NCI-H146 (cell line): ENCODE measurements around the gene PRR18.

ENCODE experiments used
- DNase-seq: peaks from one replicate; lab custom pipeline; 2025; lab: John Stamatoyannopoulos, UW

Gene PRR18

DNA sequence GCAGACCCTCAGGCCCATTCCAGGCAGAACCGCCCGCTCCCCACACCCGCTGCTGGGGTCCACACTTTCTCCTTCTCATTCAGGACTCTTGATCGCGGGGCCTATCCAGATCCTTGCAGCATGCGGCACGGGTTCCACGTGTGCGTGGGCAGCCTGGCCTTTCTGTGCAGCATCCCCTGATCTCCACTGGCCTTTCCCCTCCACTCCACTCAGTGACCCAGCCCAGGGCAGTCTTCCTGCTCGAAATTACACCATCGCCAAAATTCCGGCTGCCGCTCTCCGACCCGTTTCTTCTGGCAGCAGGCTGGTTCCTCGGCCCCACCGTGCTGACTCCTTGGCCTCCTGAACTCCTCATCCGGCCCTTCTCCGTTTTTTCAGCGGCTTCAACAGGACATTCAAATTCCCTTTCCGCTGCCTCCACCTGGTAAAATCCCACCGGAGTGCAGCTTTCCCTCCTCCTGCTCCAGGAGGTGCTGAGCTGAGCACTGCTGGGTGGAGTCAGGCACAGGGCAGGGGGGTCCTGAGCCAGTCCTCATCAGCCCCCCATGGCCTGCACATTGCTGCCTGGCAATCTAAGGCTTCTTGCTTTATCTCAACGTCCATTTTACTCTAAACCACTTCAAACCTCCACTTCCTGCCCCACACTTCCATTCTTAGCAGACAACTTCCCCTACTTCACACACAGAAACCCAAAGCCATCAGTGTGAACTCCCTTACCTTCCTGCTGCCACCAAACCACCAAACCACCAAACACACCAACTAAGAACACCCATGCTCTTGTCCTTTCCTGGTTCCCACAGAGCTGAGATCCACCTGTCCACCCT, 25.2 kb upstream of the PRR18 start:
- DNase-seq, result no peak

DNA sequence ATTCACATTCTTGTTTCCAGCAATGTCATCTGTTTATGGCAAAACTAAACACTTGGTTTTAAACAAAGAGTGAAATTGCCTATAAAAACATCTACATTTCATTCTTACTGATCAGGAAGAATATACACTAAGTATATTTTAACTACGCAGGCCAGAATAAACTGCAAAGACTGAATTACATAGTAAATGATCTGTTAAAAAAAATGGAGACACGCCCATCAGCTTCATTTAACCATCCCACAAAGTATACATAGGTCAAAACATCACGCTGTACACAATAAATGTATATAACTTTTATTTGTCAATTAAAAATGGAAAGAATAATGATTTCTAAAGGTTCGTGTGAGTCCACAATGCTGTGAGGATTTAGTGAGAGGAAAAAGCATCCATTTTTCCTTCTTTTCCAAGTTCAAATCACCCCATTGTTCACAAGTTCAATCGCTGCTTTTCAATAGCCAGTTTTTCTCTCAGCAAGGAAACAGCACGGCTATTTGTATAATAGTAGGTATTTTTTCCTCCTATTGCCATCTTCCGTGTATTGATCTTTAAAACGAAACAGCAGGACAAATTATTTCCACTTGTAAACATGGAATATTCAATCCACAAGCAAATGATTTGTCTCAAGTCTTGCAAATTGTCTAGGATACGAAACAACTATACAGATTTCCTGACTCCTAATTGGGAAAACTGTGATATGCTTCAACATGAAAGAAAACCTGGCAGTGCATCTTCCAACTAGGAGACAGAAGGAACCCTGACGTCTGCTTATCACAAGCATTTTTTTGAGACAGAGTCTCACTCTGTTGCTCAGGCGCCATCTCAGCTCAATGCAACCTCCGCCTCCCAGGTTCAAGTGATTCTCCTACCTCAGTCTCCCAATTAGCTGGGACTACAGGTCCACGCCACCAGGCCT, 23.6 kb upstream of the PRR18 start:
- DNase-seq, result no peak

- no peak for DNase-seq
These were observed 22.4 kb upstream of the PRR18 start for GRCh38 chr6:166330612-166331011.

DNA sequence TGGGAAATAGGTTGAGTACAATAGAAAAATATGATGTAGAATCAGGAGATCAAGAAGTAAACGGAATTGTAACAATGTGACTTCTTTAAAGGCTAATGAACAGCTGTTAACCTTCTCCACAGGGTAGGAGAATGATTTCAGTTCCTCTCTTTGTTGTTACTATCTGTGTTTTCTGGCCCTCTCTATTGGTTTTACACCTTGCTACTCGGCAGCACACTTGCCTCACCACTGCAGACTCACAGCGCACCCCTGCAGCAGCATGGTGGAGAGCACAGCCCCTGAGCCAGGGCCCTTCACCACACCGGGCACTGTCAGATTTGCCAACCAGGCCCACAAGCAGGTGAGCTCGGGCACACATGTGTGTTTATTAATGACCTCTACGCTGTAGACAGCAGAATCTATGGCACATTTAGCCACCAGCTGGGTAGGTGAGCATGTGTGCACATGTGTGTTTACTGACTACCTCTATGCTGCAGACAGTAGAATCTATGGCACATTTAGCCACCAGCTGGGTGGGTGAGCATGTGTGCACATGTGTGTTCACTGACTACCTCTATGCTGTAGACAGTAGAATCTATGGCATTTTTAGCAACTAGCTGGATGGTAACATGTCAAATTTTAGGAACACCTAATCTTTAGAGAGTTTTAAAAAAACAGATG, 17.3 kb upstream of the PRR18 start:
- DNase-seq, result peak; percentile 6

GRCh38 chr6:166323395-166323794, 15.2 kb upstream of the PRR18 start:
- no peak for DNase-seq

- peak; percentile 39 for DNase-seq
These were observed 10.7 kb upstream of the PRR18 start for GRCh38 chr6:166318649-166319600.

DNA sequence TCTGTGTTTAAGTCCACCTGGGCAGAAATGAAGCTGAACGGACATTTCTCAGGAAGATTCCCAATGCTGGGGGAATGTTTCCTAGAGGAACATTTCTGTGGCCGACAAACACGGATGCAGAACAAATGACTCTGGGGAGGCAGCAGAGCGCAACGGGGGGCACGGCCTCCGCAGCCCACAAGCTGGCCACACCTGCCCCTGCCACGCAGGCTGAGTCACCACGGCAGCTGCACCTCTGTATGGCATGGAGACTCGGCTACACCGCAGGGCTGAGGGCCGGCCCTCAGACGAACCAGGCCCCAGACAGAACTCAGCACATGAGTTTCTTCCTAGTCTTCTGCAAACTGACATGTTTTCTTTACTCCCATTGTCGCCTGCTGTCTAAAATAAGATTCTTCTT, 10.0 kb upstream of the PRR18 start:
- peak; percentile 31 for DNase-seq

DNA sequence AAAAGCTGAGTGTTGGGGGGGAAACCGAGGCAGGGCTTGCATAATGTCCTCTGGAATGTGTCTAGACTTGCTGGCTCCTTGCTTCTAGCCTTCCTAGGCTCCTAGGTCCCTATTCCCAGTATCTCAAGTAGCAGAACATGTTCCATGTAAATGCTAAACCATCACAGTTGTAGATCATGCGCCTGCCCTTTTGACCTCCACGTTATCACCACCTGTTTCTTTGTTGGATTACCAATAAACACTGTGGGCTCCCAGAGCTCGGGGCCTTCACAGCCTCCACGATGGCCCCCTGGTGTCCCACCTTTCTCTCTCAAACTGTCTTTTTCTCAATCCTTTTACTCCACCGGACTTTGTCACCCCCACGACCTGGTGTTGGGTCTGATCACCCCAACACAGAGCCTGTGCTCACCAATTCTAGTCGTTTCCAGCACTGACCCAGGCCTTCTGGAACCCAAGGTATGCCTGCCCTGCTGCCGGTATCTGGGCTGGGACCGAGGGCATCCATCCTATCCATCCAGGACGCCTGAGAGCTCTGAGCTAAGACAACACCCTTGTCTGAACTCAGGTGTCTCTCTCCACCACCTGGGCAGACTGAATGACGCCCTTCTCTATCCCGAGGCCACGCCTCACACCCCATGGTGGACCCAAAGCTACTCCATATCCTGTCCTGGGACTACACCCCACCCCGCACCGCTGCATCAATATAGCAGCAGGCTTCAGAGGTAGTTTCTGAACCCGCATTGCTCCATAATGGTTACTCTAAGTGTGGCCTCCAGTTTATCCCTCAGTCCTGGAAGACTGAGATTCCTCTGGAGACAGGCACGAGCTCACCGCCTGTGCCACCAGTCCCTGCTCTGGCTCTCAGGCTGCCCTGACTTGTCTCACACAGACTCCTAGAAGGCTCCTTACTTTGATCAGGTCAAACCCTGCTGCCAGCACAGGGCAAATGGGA, 9.3 kb upstream of the PRR18 start:
- DNase-seq, result peak; percentile 26

DNA sequence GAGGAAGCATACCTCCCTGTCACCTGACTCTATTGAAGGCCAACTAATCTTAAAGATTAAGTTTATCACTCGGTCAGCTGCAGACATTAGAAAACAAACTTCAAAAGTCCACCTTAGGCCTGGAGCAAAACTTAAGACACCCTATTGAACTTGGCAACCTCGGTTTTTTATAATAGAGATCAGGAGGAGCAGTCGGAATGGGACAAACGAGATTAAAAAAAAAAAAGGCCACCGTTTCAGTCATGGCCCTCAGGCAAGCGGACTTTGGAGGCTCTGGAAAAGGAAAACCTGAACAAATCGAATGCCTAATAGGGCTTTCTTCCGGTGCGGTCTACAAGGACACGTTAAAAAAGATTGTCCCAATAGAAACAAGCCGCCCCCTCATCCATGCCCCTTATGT, 7.2 kb upstream of the PRR18 start:
- DNase-seq, result no peak

GRCh38 chr6:166314454-166314853, 6.3 kb upstream of the PRR18 start:
- no peak for DNase-seq

DNA sequence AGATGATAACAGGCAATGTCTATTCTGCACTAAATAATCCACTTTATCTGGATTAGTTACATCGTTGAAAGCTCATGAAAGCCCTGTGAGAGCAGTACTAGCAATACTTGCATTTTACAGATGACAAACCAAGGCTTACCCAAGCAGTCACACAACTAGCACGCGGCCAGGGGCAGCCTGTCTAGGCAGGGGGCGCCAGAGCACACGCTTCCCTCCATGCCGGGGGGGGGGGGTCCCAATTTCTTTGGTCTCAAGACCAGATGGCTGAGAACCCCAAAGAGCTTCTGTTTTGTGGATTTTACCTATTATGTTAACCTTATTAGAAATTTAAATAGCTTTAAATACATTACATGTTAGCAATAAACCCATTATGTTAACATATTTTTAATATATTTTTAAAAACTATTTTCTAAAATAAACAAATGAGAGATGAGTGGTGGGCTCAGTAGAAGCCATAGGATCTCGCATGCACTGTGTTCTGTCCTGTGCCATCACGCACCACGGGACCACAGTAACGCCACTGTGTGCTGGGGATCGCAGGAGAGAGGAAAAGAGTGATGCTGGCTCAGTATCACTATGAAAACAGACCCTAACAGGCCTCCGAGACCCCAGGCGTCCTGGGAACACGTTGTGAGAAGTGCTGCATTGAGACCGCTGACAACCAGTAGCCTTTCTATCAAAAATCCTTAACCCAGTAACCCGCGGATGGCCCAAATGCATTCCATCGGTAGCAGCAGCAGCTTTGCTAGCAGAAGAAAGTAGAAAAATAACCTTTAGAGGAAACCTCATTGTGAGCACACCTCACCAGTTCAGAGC, 5.3 kb upstream of the PRR18 start:
- DNase-seq, result peak; percentile 54

- no peak for DNase-seq
These were observed 4.6 kb upstream of the PRR18 start for GRCh38 chr6:166312832-166313231.

DNA sequence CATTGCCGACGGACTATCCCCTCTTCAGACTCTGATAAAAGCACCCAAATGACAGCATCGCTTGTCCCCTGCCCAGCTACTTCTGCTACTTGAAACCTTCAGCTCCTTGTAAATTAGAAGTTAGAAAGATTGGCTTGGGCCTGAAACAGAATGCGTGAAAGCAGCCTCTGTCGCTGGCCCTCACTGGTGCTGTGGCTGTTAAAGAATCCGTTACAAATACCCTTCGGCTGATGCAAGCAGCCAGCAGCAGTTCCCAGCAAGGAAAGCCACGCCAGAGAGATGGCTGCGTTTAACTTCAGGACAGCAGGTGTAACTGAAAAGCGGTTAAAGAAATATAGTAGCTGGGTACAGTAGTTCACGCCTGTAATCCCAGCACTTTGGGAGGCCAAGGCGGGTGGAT, 2.4 kb upstream of the PRR18 start:
- no peak for DNase-seq

GRCh38 chr6:166309977-166310376, 1.8 kb upstream of the PRR18 start:
- no peak for DNase-seq

- peak; percentile 98 for DNase-seq
These were observed 787 bp upstream of the PRR18 start for GRCh38 chr6:166308769-166309589.

- DNase-seq, result peak; percentile 85
These were observed 835 bp downstream of the PRR18 start for GRCh38 chr6:166307082-166308032.

GRCh38 chr6:166306378-166307081, 1.7 kb downstream of the PRR18 start:
- DNase-seq, result peak; percentile 78
